Measurements from ENCODE around the gene CRAT. TPM values are rescaled to one million over a fixed set of nuclear protein-coding genes. Genes with fewer than 3 reads are reported as not detected.

CRAT gene
- total and polyA plus RNA-seq, 2 donors from 2014 or later, result 32.3 to 76.8 TPM

GRCh38 chr9:129139233-129139992 is 28.8 kb upstream of the CRAT start:
- peak overlapping the region in 2 of 3 donors; percentile 61 to 100 for H3K9ac ChIP-seq (ENCODE audit: low read length in 3 of 3)
- intact Hi-C loops (cut with DNase I), result loop anchor here (5.0 kb wide), 1 partner anchor 478 kb away; no protein-coding TSS in a partner anchor
- H3K36me3 ChIP-seq (ENCODE audit: control insufficient read depth in 2 of 3, insufficient read depth in 3 of 3, low read length in 3 of 3), result peaks cover 0 to 13% (median 3%) of the 10 kb centered on the region in 3 donors
- peak; percentile 90 for TF ChIP-seq CTCF (IDR thresholded peaks at IDR 0.05; ENCODE audit: borderline replicate concordance, extremely low read depth, insufficient read depth)
- H3K9me3 ChIP-seq (ENCODE audit: control insufficient read depth in 2 of 3, insufficient read depth in 1 of 3, low read length in 3 of 3), result no peaks in the 10 kb centered on the region
- H3K4me1 ChIP-seq (ENCODE audit: control insufficient read depth in 2 of 3, insufficient read depth in 2 of 3, low read depth in 1 of 3, low read length in 3 of 3), result peaks cover 11 to 61% (median 59%) of the 10 kb centered on the region in 3 donors
- DNase-seq (peak; percentile 86 to 96 (median 91)), FAIRE-seq (peak; percentile 57)
- peak overlapping the region; percentile 22 to 65 (median 30) for H3K4me3 ChIP-seq (ENCODE audit: low read length in 3 of 3)
- no peaks in the 10 kb centered on the region for H3K27me3 ChIP-seq (ENCODE audit: control insufficient read depth, insufficient read depth, low read length)
- H3K27ac ChIP-seq (ENCODE audit: low read depth in 2 of 2, low read length in 2 of 2), result peak overlapping the region; percentile 99 to 100

GRCh38 chr9:129138476-129139232 is 28.1 kb upstream of the CRAT start:
- peaks cover 11 to 57% (median 54%) of the 10 kb centered on the region in 3 donors for H3K4me1 ChIP-seq (ENCODE audit: control insufficient read depth in 2 of 3, insufficient read depth in 2 of 3, low read depth in 1 of 3, low read length in 3 of 3)
- H3K27me3 ChIP-seq (ENCODE audit: control insufficient read depth, insufficient read depth, low read length), result no peaks in the 10 kb centered on the region
- H3K27ac ChIP-seq (ENCODE audit: low read depth in 2 of 2, low read length in 2 of 2), result peak overlapping the region; percentile 99 to 100
- H3K9me3 ChIP-seq (ENCODE audit: control insufficient read depth in 2 of 3, insufficient read depth in 1 of 3, low read length in 3 of 3), result no peaks in the 10 kb centered on the region
- DNase-seq (peak in 4 of 5 donors; percentile 11 to 91 (median 58)), FAIRE-seq (no peak)
- intact Hi-C loops (cut with DNase I), result loop anchor here (5.0 kb wide), 1 partner anchor 479 kb away; no protein-coding TSS in a partner anchor
- H3K36me3 ChIP-seq (ENCODE audit: control insufficient read depth in 2 of 3, insufficient read depth in 3 of 3, low read length in 3 of 3), result peaks cover under 1 to 16% (median 5%) of the 10 kb centered on the region in 3 donors
- no peak overlapping the region for H3K4me3 ChIP-seq (ENCODE audit: low read length in 3 of 3)
- TF ChIP-seq CTCF (IDR thresholded peaks at IDR 0.05; ENCODE audit: borderline replicate concordance, extremely low read depth, insufficient read depth), result no peak
- peak overlapping the region in 2 of 3 donors; percentile 61 to 100 for H3K9ac ChIP-seq (ENCODE audit: low read length in 3 of 3)

GRCh38 chr9:129138144-129138462 is 27.5 kb upstream of the CRAT start:
- FAIRE-seq (no peak), DNase-seq (peak in 2 of 5 donors; percentile 58 to 70)
- H3K36me3 ChIP-seq (ENCODE audit: control insufficient read depth in 2 of 3, insufficient read depth in 3 of 3, low read length in 3 of 3), result peaks cover 4 to 21% (median 8%) of the 10 kb centered on the region in 3 donors
- H3K9ac ChIP-seq (ENCODE audit: low read length in 3 of 3), result peak overlapping the region in 1 of 3 donors; percentile 100
- no peak overlapping the region for H3K4me3 ChIP-seq (ENCODE audit: low read length in 3 of 3)
- H3K27ac ChIP-seq (ENCODE audit: low read depth in 2 of 2, low read length in 2 of 2), result peak overlapping the region; percentile 99 to 100
- no peaks in the 10 kb centered on the region for H3K27me3 ChIP-seq (ENCODE audit: control insufficient read depth, insufficient read depth, low read length)
- no peak for TF ChIP-seq CTCF (IDR thresholded peaks at IDR 0.05; ENCODE audit: borderline replicate concordance, extremely low read depth, insufficient read depth)
- H3K4me1 ChIP-seq (ENCODE audit: control insufficient read depth in 2 of 3, insufficient read depth in 2 of 3, low read depth in 1 of 3, low read length in 3 of 3), result peaks cover 8 to 52% (median 48%) of the 10 kb centered on the region in 3 donors
- intact Hi-C loops (cut with DNase I), result loop anchor here (5.0 kb wide), 1 partner anchor 479 kb away; no protein-coding TSS in a partner anchor
- H3K9me3 ChIP-seq (ENCODE audit: control insufficient read depth in 2 of 3, insufficient read depth in 1 of 3, low read length in 3 of 3), result no peaks in the 10 kb centered on the region

Measured in kidney (tissue), 14 donors.